Measurements from ENCODE around the gene SLC6A5.
"Not testable (repeated sequence)": the region's sequence is repeated elsewhere in the genome, so short reads cannot be mapped to it uniquely, and the experiment has no call there.

SLC6A5 gene

GRCh38 chr11:20599221-20600019, at the start of gene SLC6A5:
SLC6A5 (plus strand) TSS chr11:20599608; CDS start chr11:20599673, 65 bp downstream.
- Histone ChIP-seq H3K9ac (ENCODE audit: insufficient read length) (no peak within 1 kb of the TSS), H3K27ac (no peak within 1 kb of the TSS), H3K4me3 (no peak within 1 kb of the TSS), H3K9me3 (ENCODE audit: low read depth, low read length) (no peaks in the 10 kb centered on the region), H3K36me3 (ENCODE audit: insufficient read depth, low read length) (no peaks in the 10 kb centered on the region)
- TF ChIP-seq POLR2AphosphoS5 (IDR thresholded peaks at IDR 0.05; ENCODE audit: borderline replicate concordance, low read depth, low read length): no peak
- no peak for TF ChIP-seq EZH2 (IDR thresholded peaks at IDR 0.05)
- no peak for TF ChIP-seq FOXP2 (optimal IDR thresholded peaks at IDR 0.05; ENCODE audit: control extremely low read depth, extremely low read length, insufficient read depth)
- DNase-seq (ENCODE audit: low read depth, low spot score): no peak

GRCh38 chr11:20551096-20551495, 48.3 kb upstream of the SLC6A5 start:
- H3K36me3 ChIP-seq (ENCODE audit: insufficient read depth, low read length): no peaks in the 10 kb centered on the region
- H3K4me3 ChIP-seq: no peak overlapping the region
- no peaks in the 10 kb centered on the region for H3K9me3 ChIP-seq (ENCODE audit: low read depth, low read length)
- H3K9ac ChIP-seq (ENCODE audit: insufficient read length): no peak overlapping the region
- no peak overlapping the region for H3K27ac ChIP-seq
- DNase-seq (ENCODE audit: low read depth, low spot score): no peak
- no peak for TF ChIP-seq POLR2AphosphoS5 (IDR thresholded peaks at IDR 0.05; ENCODE audit: borderline replicate concordance, low read depth, low read length)
- no peak for TF ChIP-seq EZH2 (IDR thresholded peaks at IDR 0.05)
- no peak for TF ChIP-seq FOXP2 (optimal IDR thresholded peaks at IDR 0.05; ENCODE audit: control extremely low read depth, extremely low read length, insufficient read depth)

- Histone ChIP-seq H3K9me3 (ENCODE audit: low read depth, low read length) (no peaks in the 10 kb centered on the region), H3K27ac (no peak overlapping the region), H3K4me3 (no peak overlapping the region), H3K9ac (ENCODE audit: insufficient read length) (no peak overlapping the region), H3K36me3 (ENCODE audit: insufficient read depth, low read length) (no peaks in the 10 kb centered on the region)
- DNase-seq (ENCODE audit: low read depth, low spot score): no peak
- TF ChIP-seq POLR2AphosphoS5 (IDR thresholded peaks at IDR 0.05; ENCODE audit: borderline replicate concordance, low read depth, low read length) (no peak), FOXP2 (optimal IDR thresholded peaks at IDR 0.05; ENCODE audit: control extremely low read depth, extremely low read length, insufficient read depth) (no peak), EZH2 (IDR thresholded peaks at IDR 0.05) (no peak)
These were observed 43.6 kb upstream of the SLC6A5 start for GRCh38 chr11:20555783-20556182.

- not testable (repeated sequence) for H3K4me3 ChIP-seq; H3K9ac ChIP-seq (ENCODE audit: insufficient read length); H3K9me3 ChIP-seq (ENCODE audit: low read depth, low read length); DNase-seq (ENCODE audit: low read depth, low spot score); H3K27ac ChIP-seq; H3K36me3 ChIP-seq (ENCODE audit: insufficient read depth, low read length)
These were observed 43.0 kb upstream of the SLC6A5 start for GRCh38 chr11:20556396-20556795.

- Histone ChIP-seq H3K9me3 (ENCODE audit: low read depth, low read length) (no peaks in the 10 kb centered on the region), H3K36me3 (ENCODE audit: insufficient read depth, low read length) (no peaks in the 10 kb centered on the region), H3K4me3 (no peak overlapping the region), H3K27ac (no peak overlapping the region), H3K9ac (ENCODE audit: insufficient read length) (no peak overlapping the region)
- DNase-seq (ENCODE audit: low read depth, low spot score): no peak
- TF ChIP-seq FOXP2 (optimal IDR thresholded peaks at IDR 0.05; ENCODE audit: control extremely low read depth, extremely low read length, insufficient read depth) (no peak), EZH2 (IDR thresholded peaks at IDR 0.05) (no peak), POLR2AphosphoS5 (IDR thresholded peaks at IDR 0.05; ENCODE audit: borderline replicate concordance, low read depth, low read length) (no peak)
These were observed 40.7 kb upstream of the SLC6A5 start for GRCh38 chr11:20558741-20559140.

DNA sequence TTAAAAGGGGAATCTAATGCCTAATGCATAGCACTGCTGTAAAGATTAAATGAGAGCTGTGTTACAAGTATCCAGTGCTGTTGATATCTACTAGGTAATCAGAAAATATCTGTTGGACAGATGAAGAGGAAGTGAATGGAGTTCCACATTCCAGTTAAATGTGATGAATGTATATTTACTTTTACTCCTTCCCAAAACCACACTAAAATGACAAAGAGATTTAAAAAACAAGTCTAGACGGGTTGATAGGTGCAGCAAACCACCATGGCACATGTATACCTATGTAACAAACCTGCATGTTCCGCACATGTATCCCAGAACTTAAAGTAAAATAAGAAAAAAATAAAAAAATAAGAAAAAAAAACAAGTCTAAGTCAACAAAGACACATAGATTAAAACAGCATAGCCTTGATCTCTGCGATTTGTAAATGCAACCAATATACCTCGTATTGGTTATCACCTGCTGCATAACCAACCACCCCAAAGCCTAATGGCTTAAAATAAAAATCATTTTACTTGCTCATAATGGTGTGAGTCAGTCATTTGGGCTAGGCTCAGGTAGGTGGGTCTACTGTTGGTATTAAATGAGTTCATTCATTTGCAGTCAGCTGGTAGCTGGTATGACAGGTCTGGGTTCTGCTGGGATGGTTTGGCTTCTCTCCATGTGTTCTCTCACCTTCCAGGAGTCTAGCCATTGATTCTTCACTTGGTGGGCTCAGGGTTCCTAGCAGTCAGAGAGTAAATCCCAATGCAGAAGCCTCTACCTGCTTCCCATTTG, 39.7 kb upstream of the SLC6A5 start:
- H3K27ac ChIP-seq: no peak overlapping the region
- TF ChIP-seq FOXP2 (optimal IDR thresholded peaks at IDR 0.05; ENCODE audit: control extremely low read depth, extremely low read length, insufficient read depth) (no peak), EZH2 (IDR thresholded peaks at IDR 0.05) (no peak), POLR2AphosphoS5 (IDR thresholded peaks at IDR 0.05; ENCODE audit: borderline replicate concordance, low read depth, low read length) (no peak)
- no peak for DNase-seq (ENCODE audit: low read depth, low spot score)
- no peaks in the 10 kb centered on the region for H3K9me3 ChIP-seq (ENCODE audit: low read depth, low read length)
- no peak overlapping the region for H3K4me3 ChIP-seq
- H3K36me3 ChIP-seq (ENCODE audit: insufficient read depth, low read length): no peaks in the 10 kb centered on the region
- no peak overlapping the region for H3K9ac ChIP-seq (ENCODE audit: insufficient read length)

DNA sequence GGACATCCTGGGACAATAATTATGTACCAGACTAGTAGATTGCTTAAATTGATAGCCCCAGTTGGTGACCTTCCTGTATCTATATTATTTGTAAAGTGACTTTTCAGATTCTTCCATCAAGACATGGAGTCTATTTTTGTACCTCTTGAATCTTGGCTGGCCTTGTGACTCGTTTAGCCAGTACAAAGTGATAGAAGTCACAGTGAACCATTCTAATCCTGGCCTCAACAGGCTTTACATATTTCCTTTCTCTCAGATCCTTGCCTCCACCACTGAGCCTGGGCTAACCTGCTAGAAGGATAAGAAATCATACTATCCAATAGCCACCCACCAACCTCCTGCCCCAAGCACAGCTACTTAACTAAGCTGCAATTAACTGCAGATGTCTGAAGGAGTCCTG, 37.5 kb upstream of the SLC6A5 start:
- TF ChIP-seq FOXP2 (optimal IDR thresholded peaks at IDR 0.05; ENCODE audit: control extremely low read depth, extremely low read length, insufficient read depth) (no peak), POLR2AphosphoS5 (IDR thresholded peaks at IDR 0.05; ENCODE audit: borderline replicate concordance, low read depth, low read length) (no peak), EZH2 (IDR thresholded peaks at IDR 0.05) (no peak)
- no peak for DNase-seq (ENCODE audit: low read depth, low spot score)
- no peaks in the 10 kb centered on the region for H3K9me3 ChIP-seq (ENCODE audit: low read depth, low read length)
- H3K9ac ChIP-seq (ENCODE audit: insufficient read length): no peak overlapping the region
- no peaks in the 10 kb centered on the region for H3K36me3 ChIP-seq (ENCODE audit: insufficient read depth, low read length)
- no peak overlapping the region for H3K27ac ChIP-seq
- no peak overlapping the region for H3K4me3 ChIP-seq

- TF ChIP-seq EZH2 (IDR thresholded peaks at IDR 0.05): no peak
- TF ChIP-seq POLR2AphosphoS5 (IDR thresholded peaks at IDR 0.05; ENCODE audit: borderline replicate concordance, low read depth, low read length): no peak
- TF ChIP-seq FOXP2 (optimal IDR thresholded peaks at IDR 0.05; ENCODE audit: control extremely low read depth, extremely low read length, insufficient read depth): no peak
- H3K4me3 ChIP-seq: no peak overlapping the region
- H3K27ac ChIP-seq: no peak overlapping the region
- H3K36me3 ChIP-seq (ENCODE audit: insufficient read depth, low read length): no peaks in the 10 kb centered on the region
- no peaks in the 10 kb centered on the region for H3K9me3 ChIP-seq (ENCODE audit: low read depth, low read length)
- H3K9ac ChIP-seq (ENCODE audit: insufficient read length): no peak overlapping the region
- DNase-seq (ENCODE audit: low read depth, low spot score): no peak
These were observed 35.5 kb upstream of the SLC6A5 start for GRCh38 chr11:20563866-20564265.

Measured in SK-N-MC (cell line).